BLaER1 treated with 17β-estradiol and CSF1 and Interleukin-3, amounts not matched to agents 10 nM and 100 nM (cell line): ENCODE data around the gene TFCP2L1.

Source experiments
- H3K27ac ChIP-seq, 11 experiments: shearing (Covaris generic); formaldehyde crosslinking; 2 replicates each; pipeline ENCODE4 v1.8.1; 2022
- H3K27me3 ChIP-seq, 11 experiments: shearing (Covaris generic); formaldehyde crosslinking; 2 replicates each; pipeline ENCODE4 v1.8.1; 2022
- H3K36me3 ChIP-seq, 11 experiments: shearing (Covaris generic); formaldehyde crosslinking; 2 replicates each; pipeline ENCODE4 v1.8.1; 2022
- H3K4me1 ChIP-seq, 10 experiments: shearing (Covaris generic); formaldehyde crosslinking; 2 replicates each; pipeline ENCODE4 v1.8.1; 2022
- H3K4me2 ChIP-seq, 11 experiments: shearing (Covaris generic); formaldehyde crosslinking; 2 replicates each; pipeline ENCODE4 v1.8.1; 2022
- H3K4me3 ChIP-seq, 10 experiments: shearing (Covaris generic); formaldehyde crosslinking; 2 replicates each; pipeline ENCODE4 v1.8.1; 2022
- H3K9ac ChIP-seq, 11 experiments: shearing (Covaris generic); formaldehyde crosslinking; 2 replicates each; pipeline ENCODE4 v1.8.1; 2022
- H3K9me3 ChIP-seq, 11 experiments: shearing (Covaris generic); formaldehyde crosslinking; replicated peaks in 1 of 11; 2 replicates each; pipeline ENCODE4 v1.8.1; 2022
- H4K20me1 ChIP-seq, 11 experiments: shearing (Covaris generic); formaldehyde crosslinking; 2 replicates each; pipeline ENCODE4 v1.8.1; 2022
- Cebpa-rat ChIP-seq, 11 experiments: shearing (Covaris generic); IDR thresholded peaks; 2 replicates each; pipeline ENCODE4 v1.8.1; 2022

The TFCP2L1 gene

GRCh38 chr2:121288454-121289231 is 3.6 kb upstream of the TFCP2L1 start:
- H3K4me3 ChIP-seq, result no peak overlapping the region
- H3K27ac ChIP-seq, result no peak overlapping the region
- peaks cover 21 to 26% (median 23%) of the 10 kb centered on the region in 11 experiments for H3K27me3 ChIP-seq
- H3K9me3 ChIP-seq, result peaks cover 0 to 11% (median 0%) of the 10 kb centered on the region in 11 experiments; a peak in 6 of 22 replicates
- H3K36me3 ChIP-seq, result no peaks in the 10 kb centered on the region
- peaks cover 19 to 38% (median 32%) of the 10 kb centered on the region in 10 experiments for H3K4me1 ChIP-seq
- H4K20me1 ChIP-seq, result no peaks in the 10 kb centered on the region; a peak in 2 of 22 replicates
- peak overlapping the region; percentile 17 to 81 (median 50); a peak in 18 of 22 replicates for H3K4me2 ChIP-seq
- no peak for TF ChIP-seq Cebpa-rat (IDR thresholded peaks at IDR 0.05)
- H3K9ac ChIP-seq, result no peak overlapping the region

- no peaks in the 10 kb centered on the region; a peak in 2 of 22 replicates for H4K20me1 ChIP-seq
- H3K4me3 ChIP-seq, result no peak overlapping the region
- H3K4me2 ChIP-seq, result peak overlapping the region; percentile 17 to 81 (median 50); a peak in 19 of 22 replicates
- peaks cover 28 to 33% (median 30%) of the 10 kb centered on the region in 11 experiments for H3K27me3 ChIP-seq
- H3K27ac ChIP-seq, result peak overlapping the region in 5 of 11 experiments; percentile 3 to 51 (median 36); a peak in 6 of 22 replicates
- peaks cover 19 to 39% (median 32%) of the 10 kb centered on the region in 10 experiments for H3K4me1 ChIP-seq
- no peaks in the 10 kb centered on the region for H3K36me3 ChIP-seq
- H3K9ac ChIP-seq, result no peak overlapping the region
- no peak for TF ChIP-seq Cebpa-rat (IDR thresholded peaks at IDR 0.05)
- H3K9me3 ChIP-seq, result peaks cover 0 to 11% (median 0%) of the 10 kb centered on the region in 11 experiments; a peak in 6 of 22 replicates
Measured at GRCh38 chr2:121287956-121288355, 3.0 kb upstream of the TFCP2L1 start.

- no peaks in the 10 kb centered on the region for H3K36me3 ChIP-seq
- H3K27me3 ChIP-seq, result peaks cover 28 to 39% (median 31%) of the 10 kb centered on the region in 11 experiments
- H4K20me1 ChIP-seq, result no peaks in the 10 kb centered on the region; a peak in 2 of 22 replicates
- no peak overlapping the region for H3K9ac ChIP-seq
- TF ChIP-seq Cebpa-rat (IDR thresholded peaks at IDR 0.05), result no peak
- H3K9me3 ChIP-seq, result peaks cover 0 to 11% (median 0%) of the 10 kb centered on the region in 11 experiments; a peak in 6 of 22 replicates
- peak overlapping the region; percentile 17 to 81 (median 50); a peak in 17 of 22 replicates for H3K4me2 ChIP-seq
- peaks cover 19 to 42% (median 32%) of the 10 kb centered on the region in 10 experiments for H3K4me1 ChIP-seq
- H3K27ac ChIP-seq, result peak overlapping the region in 5 of 11 experiments; percentile 3 to 51 (median 38); a peak in 8 of 22 replicates
- H3K4me3 ChIP-seq, result no peak overlapping the region
Measured at GRCh38 chr2:121287146-121287798, 2.3 kb upstream of the TFCP2L1 start.

- H3K9me3 ChIP-seq, result peaks cover 0 to 11% (median 0%) of the 10 kb centered on the region in 11 experiments; a peak in 6 of 22 replicates
- H3K4me2 ChIP-seq, result peak overlapping the region in 8 of 11 experiments; percentile 41 to 81 (median 64); a peak in 12 of 22 replicates
- no peak overlapping the region for H3K9ac ChIP-seq
- H3K4me1 ChIP-seq, result peaks cover 19 to 46% (median 34%) of the 10 kb centered on the region in 10 experiments
- no peak overlapping the region for H3K4me3 ChIP-seq
- no peaks in the 10 kb centered on the region for H3K36me3 ChIP-seq
- H3K27me3 ChIP-seq, result peaks cover 28 to 39% (median 31%) of the 10 kb centered on the region in 11 experiments
- H3K27ac ChIP-seq, result peak overlapping the region in 2 of 11 experiments; percentile 38 to 51; a peak in 4 of 22 replicates
- no peaks in the 10 kb centered on the region; a peak in 2 of 22 replicates for H4K20me1 ChIP-seq
- no peak for TF ChIP-seq Cebpa-rat (IDR thresholded peaks at IDR 0.05)
Measured at GRCh38 chr2:121286506-121286905, 1.5 kb upstream of the TFCP2L1 start.

- Histone ChIP-seq H3K4me2 (peak overlapping the region in 5 of 11 experiments; percentile 62 to 81 (median 74); a peak in 8 of 22 replicates), H3K4me3 (no peak overlapping the region), H3K4me1 (peaks cover 19 to 50% (median 36%) of the 10 kb centered on the region in 10 experiments), H4K20me1 (no peaks in the 10 kb centered on the region; a peak in 2 of 22 replicates), H3K27me3 (peaks cover 28 to 39% (median 31%) of the 10 kb centered on the region in 11 experiments), H3K9me3 (peaks cover 0 to 11% (median 0%) of the 10 kb centered on the region in 11 experiments; a peak in 6 of 22 replicates), H3K36me3 (no peaks in the 10 kb centered on the region), H3K9ac (no peak overlapping the region), H3K27ac (no peak overlapping the region)
- TF ChIP-seq Cebpa-rat (IDR thresholded peaks at IDR 0.05), result no peak
Measured at GRCh38 chr2:121285926-121286325, 924 bp upstream of the TFCP2L1 start.

- Histone ChIP-seq H3K4me3 (no peak overlapping the region), H3K36me3 (no peaks in the 10 kb centered on the region), H3K4me1 (peaks cover 19 to 57% (median 37%) of the 10 kb centered on the region in 10 experiments), H3K9me3 (peaks cover 0 to 11% (median 0%) of the 10 kb centered on the region in 11 experiments; a peak in 6 of 22 replicates), H3K4me2 (no peak overlapping the region), H3K27me3 (peaks cover 28 to 39% (median 31%) of the 10 kb centered on the region in 11 experiments), H3K27ac (no peak overlapping the region), H4K20me1 (no peaks in the 10 kb centered on the region; a peak in 2 of 22 replicates), H3K9ac (no peak overlapping the region)
- TF ChIP-seq Cebpa-rat (IDR thresholded peaks at IDR 0.05), result no peak
Measured at GRCh38 chr2:121283670-121284462, 1.1 kb downstream of the TFCP2L1 start.

GRCh38 chr2:121282800-121283385 is 2.1 kb downstream of the TFCP2L1 start:
- Histone ChIP-seq H3K4me1 (peaks cover 9 to 47% (median 28%) of the 10 kb centered on the region in 10 experiments; a peak in 19 of 20 replicates), H3K4me3 (no peak overlapping the region), H3K27me3 (peaks cover 28 to 39% (median 31%) of the 10 kb centered on the region in 11 experiments), H4K20me1 (no peaks in the 10 kb centered on the region; a peak in 2 of 22 replicates), H3K4me2 (no peak overlapping the region), H3K36me3 (no peaks in the 10 kb centered on the region), H3K9me3 (peaks cover 0 to 11% (median 0%) of the 10 kb centered on the region in 11 experiments; a peak in 6 of 22 replicates), H3K27ac (no peak overlapping the region), H3K9ac (no peak overlapping the region)
- no peak for TF ChIP-seq Cebpa-rat (IDR thresholded peaks at IDR 0.05)

- TF ChIP-seq Cebpa-rat (IDR thresholded peaks at IDR 0.05), result no peak
- Histone ChIP-seq H4K20me1 (no peaks in the 10 kb centered on the region; a peak in 2 of 22 replicates), H3K4me1 (peaks cover 0 to 35% (median 17%) of the 10 kb centered on the region in 10 experiments; a peak in 16 of 20 replicates), H3K36me3 (no peaks in the 10 kb centered on the region), H3K9me3 (peaks cover 0 to 11% (median 0%) of the 10 kb centered on the region in 11 experiments; a peak in 6 of 22 replicates), H3K27ac (no peak overlapping the region), H3K4me2 (peak overlapping the region in 3 of 11 experiments; percentile 21 to 62 (median 43); a peak in 5 of 22 replicates), H3K9ac (no peak overlapping the region), H3K27me3 (peaks cover 28 to 39% (median 31%) of the 10 kb centered on the region in 11 experiments), H3K4me3 (no peak overlapping the region)
Measured at GRCh38 chr2:121281694-121282093, 3.3 kb downstream of the TFCP2L1 start.
